CD4-positive, CD25-positive, alpha-beta regulatory T cell (primary cell): ENCODE data around the gene ABCD1. TPM values are rescaled to one million over a fixed set of nuclear protein-coding genes. Genes with fewer than 3 reads are reported as not detected.

Source experiments
- polyA plus RNA-seq, 4 donors: library from polyadenylated mRNA; unstranded; fragments of 300-500 nt; fragmentation: Illumina TruSeq; gene quantifications; one replicate each; pipeline ENCODE4 v1.2.3, GENCODE V29; 2021
- total RNA-seq: library from RNA; stranded (reverse); gene quantifications from one replicate; pipeline ENCODE4 v1.2.3, GENCODE V29; 2022

ABCD1 gene
- total and polyA plus RNA-seq, 5 donors from 2014 or later, result 1.1 to 7.5 (median 1.7) TPM

Other genes with a start within 250 kb of the ABCD1 start
- gene BGN, start 229.9 kb upstream of the ABCD1 start, total RNA-seq, result not detected
- gene BGN, start 229.9 kb upstream of the ABCD1 start, polyA plus RNA-seq, result not detected
- gene ATP2B3, start 207.2 kb upstream of the ABCD1 start, total RNA-seq, result not detected
- gene ATP2B3, start 207.2 kb upstream of the ABCD1 start, polyA plus RNA-seq, result not detected
- gene CCNQ, start 125.7 kb upstream of the ABCD1 start, total RNA-seq, result 23.8 TPM
- gene CCNQ, start 125.7 kb upstream of the ABCD1 start, polyA plus RNA-seq, result 10 to 100 TPM; 59.8 to 78.4 (median 77.2) TPM
- not detected for gene DUSP9, start 77.7 kb upstream of the ABCD1 start, total RNA-seq
- gene DUSP9, start 77.7 kb upstream of the ABCD1 start, polyA plus RNA-seq, result not detected
- 0.54 TPM for gene PNCK, start 51.0 kb upstream of the ABCD1 start, total RNA-seq
- gene PNCK, start 51.0 kb upstream of the ABCD1 start, polyA plus RNA-seq, result not detected
- gene SLC6A8, start 36.9 kb upstream of the ABCD1 start, total RNA-seq, result 3.4 TPM
- under 1 TPM; 0.08 to 0.72 (median 0.18) TPM for gene SLC6A8, start 36.9 kb upstream of the ABCD1 start, polyA plus RNA-seq
- 99.9 TPM for gene BCAP31, start 469 bp upstream of the ABCD1 start, total RNA-seq
- 100 to 1,000 TPM; 261 to 318 (median 276) TPM for gene BCAP31, start 469 bp upstream of the ABCD1 start, polyA plus RNA-seq
- 0.52 TPM for gene PLXNB3, start 39.4 kb downstream of the ABCD1 start, total RNA-seq
- gene PLXNB3, start 39.4 kb downstream of the ABCD1 start, polyA plus RNA-seq, result not detected
- gene SRPK3, start 56.2 kb downstream of the ABCD1 start, total RNA-seq, result not detected
- not detected for gene SRPK3, start 56.2 kb downstream of the ABCD1 start, polyA plus RNA-seq
- 64.4 TPM for gene IDH3G, start 69.5 kb downstream of the ABCD1 start, total RNA-seq
- 100 to 1,000 TPM in 3 of 4 donors, 10 to 100 TPM in 1; 96.3 to 127 (median 109) TPM for gene IDH3G, start 69.5 kb downstream of the ABCD1 start, polyA plus RNA-seq
- gene SSR4, start 69.8 kb downstream of the ABCD1 start, total RNA-seq, result 155 TPM
- gene SSR4, start 69.8 kb downstream of the ABCD1 start, polyA plus RNA-seq, result 100 to 1,000 TPM; 366 to 475 (median 424) TPM
- 4.9 TPM for gene PDZD4, start 105.7 kb downstream of the ABCD1 start, total RNA-seq
- gene PDZD4, start 105.7 kb downstream of the ABCD1 start, polyA plus RNA-seq, result not detected
- gene L1CAM, start 161.3 kb downstream of the ABCD1 start, total RNA-seq, result 2.1 TPM
- gene L1CAM, start 161.3 kb downstream of the ABCD1 start, polyA plus RNA-seq, result under 1 TPM in 1 of 4 donors, not detected in 3; 0.67 TPM
- not detected for gene AVPR2, start 179.8 kb downstream of the ABCD1 start, total RNA-seq
- not detected for gene AVPR2, start 179.8 kb downstream of the ABCD1 start, polyA plus RNA-seq
- gene ARHGAP4, start 201.4 kb downstream of the ABCD1 start, total RNA-seq, result 459 TPM
- gene ARHGAP4, start 201.4 kb downstream of the ABCD1 start, polyA plus RNA-seq, result 10 to 100 TPM; 73.5 to 89.9 (median 80.2) TPM
- 70.0 TPM for gene NAA10, start 210.2 kb downstream of the ABCD1 start, total RNA-seq
- 10 to 100 TPM; 72.4 to 99.8 (median 82.3) TPM for gene NAA10, start 210.2 kb downstream of the ABCD1 start, polyA plus RNA-seq
- 15.3 TPM for gene RENBP, start 219.8 kb downstream of the ABCD1 start, total RNA-seq
- 1 to 10 TPM in 2 of 4 donors, under 1 TPM in 2; 0.62 to 1.9 (median 1.1) TPM for gene RENBP, start 219.8 kb downstream of the ABCD1 start, polyA plus RNA-seq
- gene HCFC1, start 247.0 kb downstream of the ABCD1 start, total RNA-seq, result 71.6 TPM
- gene HCFC1, start 247.0 kb downstream of the ABCD1 start, polyA plus RNA-seq, result 1 to 10 TPM; 3.0 to 4.3 (median 3.6) TPM
- gene TMEM187, start 247.9 kb downstream of the ABCD1 start, total RNA-seq, result 6.0 TPM
- gene TMEM187, start 247.9 kb downstream of the ABCD1 start, polyA plus RNA-seq, result 10 to 100 TPM; 16.1 to 21.0 (median 17.7) TPM